GM21529 (cell line): ENCODE measurements around the gene BCAP31.
"Not testable (repeated sequence)": the region's sequence is repeated elsewhere in the genome, so short reads cannot be mapped to it uniquely, and the experiment has no call there.

Experiments used
- ATAC-seq: cut with Tn5 transposase; IDR thresholded peaks from one replicate; pipeline ENCODE4 v1.9.1; 2021; ENCODE audit not compliant: unreplicated experiment

BCAP31 gene

GRCh38 chrX:153717445-153717844 is 6.7 kb downstream of the BCAP31 start:
- no peak for ATAC-seq

DNA sequence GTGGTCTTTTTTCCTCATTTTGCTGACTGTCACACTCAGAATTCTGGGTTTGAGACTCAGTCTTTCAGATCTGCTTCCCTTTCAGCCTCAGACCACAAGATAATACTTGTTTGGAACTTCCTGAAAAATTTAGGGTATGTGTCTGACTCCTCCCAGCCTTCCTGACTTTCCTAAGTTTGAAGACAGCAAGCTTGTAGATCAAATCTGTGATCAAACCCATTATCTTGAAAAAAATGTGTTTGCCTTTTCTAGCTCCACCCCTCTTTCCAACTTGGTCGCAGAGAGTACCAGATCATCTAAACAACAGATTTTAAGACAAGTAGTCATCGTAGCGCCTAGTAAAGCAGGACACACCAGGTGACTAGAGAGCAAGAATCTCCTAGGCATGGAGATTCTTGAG is 9.9 kb downstream of the BCAP31 start:
- no peak for ATAC-seq

DNA sequence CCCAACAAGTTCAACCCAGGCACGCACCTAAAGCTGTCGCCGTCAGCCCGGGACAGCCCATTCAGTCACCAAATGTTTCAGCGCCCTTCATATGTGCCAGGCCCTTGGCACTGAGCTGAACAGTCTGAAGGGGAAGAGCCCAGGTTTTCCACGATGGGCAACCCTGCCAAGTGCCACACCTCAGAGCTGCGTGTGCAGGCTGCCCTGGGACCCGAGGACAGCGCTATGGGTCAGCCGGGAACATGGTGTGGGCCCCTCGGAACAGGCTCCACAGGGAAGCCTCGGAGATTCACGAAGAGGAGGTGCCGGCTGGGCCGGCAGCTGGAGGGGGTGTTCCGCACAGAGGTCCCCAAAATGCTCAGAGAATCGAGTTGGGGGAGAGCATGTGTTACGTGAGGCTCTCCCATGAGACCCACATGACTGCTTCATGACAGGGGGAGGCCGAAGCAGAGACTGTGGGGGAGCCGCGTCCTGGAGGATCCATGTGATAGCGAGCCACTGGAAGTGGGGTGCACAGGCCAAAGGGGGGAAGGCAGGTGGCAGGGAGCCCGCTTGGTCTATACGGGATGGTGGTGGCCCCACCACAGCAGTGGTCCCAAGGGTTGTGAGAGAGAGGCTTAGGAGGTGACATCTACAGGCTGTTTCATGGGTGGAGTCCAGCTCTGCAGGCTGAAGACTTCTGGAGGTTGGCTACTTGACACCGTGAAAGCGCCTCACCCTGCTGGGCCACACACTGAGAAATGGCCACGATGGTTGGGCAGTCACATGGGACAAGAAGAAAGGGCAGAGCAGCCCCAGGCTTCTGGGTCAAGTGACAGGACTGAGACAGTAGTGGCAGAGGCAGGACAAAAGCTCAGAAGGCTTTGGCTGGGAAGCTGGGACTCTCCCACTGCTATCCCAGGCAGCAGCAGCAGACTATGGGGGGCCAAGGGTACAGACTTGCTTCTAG is 14.2 kb downstream of the BCAP31 start:
- no peak for ATAC-seq

DNA sequence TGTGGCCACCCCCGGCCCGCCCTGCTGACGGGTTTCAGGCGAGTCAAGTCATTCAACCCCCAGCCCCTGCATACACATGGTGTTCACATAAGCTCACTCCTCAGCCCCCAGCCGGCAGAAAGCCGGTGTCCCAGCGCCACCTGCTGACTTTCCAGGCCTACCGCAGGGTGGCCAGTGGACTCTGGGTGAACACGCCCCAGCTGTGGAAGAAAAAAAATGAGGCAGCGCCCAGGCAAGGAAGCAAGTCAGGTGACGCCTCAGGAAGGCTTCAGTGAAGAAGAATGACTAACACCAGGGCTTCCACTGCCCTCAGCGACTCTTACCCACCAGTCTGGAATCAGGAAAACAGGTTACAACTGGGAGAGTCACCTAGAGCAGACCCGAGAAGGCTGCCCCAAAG is 15.8 kb downstream of the BCAP31 start:
- no peak for ATAC-seq

GRCh38 chrX:153707406-153707805 is 16.8 kb downstream of the BCAP31 start:
- ATAC-seq, result no peak

- ATAC-seq, result no peak
These were observed 17.4 kb downstream of the BCAP31 start for GRCh38 chrX:153706799-153707198.

GRCh38 chrX:153705403-153706060 is 18.7 kb downstream of the BCAP31 start:
- ATAC-seq, result not testable (repeated sequence)

GRCh38 chrX:153704631-153705402 is 19.4 kb downstream of the BCAP31 start:
- not testable (repeated sequence) for ATAC-seq

GRCh38 chrX:153704021-153704526 is 20.1 kb downstream of the BCAP31 start:
- ATAC-seq, result no peak

DNA sequence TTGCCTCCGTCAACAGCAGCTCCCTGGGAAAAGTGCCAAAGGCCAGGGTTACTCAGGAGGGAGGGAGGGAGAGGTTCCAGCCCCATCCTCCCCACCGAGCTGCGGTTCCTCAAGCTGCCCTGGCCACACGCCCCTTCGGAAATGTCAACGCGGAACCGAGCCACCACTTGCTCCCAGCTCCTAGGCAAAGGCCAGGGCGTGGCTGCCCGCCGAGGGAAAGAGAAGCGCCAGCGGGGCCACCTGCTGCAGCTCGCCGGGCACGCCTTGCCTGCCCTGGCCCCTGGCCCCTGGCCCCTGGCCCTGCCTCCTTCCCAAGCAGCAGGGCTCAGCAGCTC is 21.2 kb downstream of the BCAP31 start:
- ATAC-seq, result no peak

- no peak for ATAC-seq
These were observed 21.7 kb downstream of the BCAP31 start for GRCh38 chrX:153702336-153703035.

DNA sequence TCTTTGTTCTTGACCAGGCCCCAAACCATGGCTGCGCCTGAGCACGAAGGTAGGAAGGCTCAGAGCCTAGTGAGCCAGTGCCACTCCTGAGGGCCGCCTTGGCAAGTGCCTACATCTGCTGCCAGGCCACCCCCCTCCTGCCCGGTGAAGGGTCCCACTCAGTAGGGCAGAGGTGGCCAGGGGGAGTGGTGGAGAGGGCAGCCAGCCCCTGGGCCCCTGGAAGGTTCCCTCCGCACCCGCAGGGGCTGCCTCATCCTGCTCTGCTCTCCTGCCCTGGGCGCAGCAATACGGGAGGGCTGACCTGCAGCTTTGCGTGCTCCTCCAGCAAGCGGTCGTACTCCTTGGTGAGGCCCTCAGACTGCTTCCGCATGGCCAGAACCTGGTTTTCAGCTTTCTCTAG is 22.5 kb downstream of the BCAP31 start:
- no peak for ATAC-seq

DNA sequence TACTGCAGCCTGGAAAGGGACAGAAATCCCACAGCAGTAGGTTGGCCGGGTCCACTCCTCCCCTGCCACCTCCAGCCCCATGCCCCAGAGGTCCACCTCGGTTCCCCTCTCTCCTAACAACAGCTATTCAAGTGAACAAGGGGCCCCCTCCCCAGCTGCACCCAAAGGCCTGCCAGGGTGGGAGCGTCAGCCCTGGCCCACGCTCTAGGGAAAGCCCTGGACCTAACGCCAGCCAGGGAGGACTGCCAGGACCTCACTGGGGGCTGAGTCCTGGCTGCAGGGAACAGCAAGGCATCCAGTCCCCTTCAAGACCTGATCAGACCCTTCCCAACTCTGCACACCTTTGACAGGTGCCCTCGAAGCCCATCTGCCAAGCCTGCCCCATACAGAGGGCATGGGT is 23.2 kb downstream of the BCAP31 start:
- ATAC-seq, result no peak

DNA sequence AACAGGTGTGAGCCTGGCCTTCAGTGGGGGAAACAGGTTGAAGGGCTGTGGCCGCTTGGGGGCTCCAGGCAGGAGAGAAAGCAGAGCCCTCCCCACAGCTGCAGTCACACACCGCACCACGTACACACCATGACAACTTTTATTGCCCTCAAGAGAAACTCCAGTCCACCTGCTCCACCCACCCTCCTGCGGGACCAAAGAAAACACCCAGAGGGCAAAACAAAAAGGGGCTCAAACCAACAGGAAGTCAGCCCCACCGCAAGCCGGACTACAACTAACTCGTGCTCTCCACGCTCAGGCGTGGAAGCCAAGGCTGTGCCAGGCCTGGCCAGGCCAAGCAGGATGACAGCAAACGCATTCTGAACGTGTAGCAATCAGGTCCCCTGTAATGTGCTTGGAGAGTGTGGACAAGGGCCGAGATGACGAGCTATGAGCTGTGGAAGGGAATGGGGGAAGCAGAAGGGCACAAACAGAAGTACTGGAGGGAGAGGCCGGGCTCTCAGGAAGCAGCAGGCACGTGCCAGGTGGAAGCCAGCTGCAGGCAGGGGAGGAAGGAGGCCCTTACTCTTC is 23.7 kb downstream of the BCAP31 start:
- no peak for ATAC-seq

DNA sequence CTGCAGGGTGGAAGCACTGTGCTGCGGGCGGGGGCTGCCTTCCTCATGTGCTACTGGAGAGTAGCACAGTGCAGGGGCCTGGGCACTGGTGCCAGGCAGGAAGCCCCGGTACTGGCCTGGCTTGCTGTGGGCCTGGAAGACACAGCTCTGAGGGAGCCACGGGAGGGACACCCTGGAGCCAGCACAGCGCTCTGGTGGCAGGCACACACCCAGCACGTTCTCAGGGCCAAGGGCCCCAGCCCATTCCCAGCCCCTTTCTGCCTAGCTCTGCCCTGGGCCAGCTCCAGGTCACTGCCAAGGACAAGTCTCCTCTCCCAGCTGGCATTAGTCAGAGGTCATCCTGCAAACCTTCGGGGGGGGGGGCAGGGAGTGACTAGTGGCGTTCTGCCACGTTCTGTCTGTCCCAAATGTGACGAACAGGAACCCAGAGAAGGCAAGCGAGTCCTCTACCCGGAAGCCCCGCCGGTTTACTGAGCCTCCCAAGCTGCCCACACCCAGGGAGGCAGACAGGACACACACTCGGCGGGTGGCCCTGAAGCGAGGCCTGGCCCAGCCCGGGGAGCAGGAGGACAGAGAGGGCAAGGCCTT is 24.3 kb downstream of the BCAP31 start:
- ATAC-seq, result not testable (repeated sequence)

GRCh38 chrX:153699210-153699783 is 24.9 kb downstream of the BCAP31 start:
- ATAC-seq, result not testable (repeated sequence)

DNA sequence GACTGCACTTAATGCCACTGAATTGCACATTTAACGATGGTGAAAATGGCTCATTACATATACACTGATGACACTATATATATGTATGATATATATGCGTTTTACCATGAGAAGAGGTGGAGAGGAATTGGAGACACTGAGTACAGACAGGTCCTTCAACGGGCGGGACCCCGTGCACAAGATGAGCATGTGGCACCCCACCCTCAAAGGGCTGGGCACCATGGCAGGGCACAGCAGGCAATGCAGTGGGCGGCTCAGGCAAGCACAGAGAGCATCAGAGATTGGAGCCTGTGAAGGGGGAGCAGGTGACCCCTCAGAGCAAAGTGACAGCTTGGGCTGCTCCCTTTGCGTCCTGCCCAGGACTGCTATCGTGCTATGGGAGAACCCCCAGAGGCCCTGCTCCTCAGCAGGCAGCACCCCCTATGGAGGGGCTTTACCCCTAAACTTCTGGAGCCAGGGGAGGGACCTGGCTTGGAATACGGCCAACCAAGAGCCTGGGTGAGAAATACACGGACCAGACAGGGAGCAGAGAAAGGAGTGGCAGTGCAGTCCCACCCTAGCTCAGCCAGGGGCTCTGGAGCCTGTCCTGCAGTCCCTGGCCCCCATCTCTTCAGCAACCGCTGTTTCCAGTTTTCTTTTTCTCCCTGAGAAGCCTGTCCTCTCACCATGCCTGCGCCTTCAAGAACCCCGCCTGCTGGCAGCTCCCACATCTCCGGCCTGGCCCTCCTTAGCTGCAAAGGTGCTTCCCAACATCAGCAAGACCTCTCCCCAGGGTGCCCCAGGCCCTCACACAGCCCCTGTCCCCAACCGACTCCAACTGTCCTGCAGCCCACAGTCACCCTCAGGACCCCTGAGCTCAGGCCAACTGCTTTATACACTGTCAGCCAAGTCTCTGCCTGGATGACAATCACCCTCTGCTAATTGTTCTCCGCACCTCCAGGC is 26.0 kb downstream of the BCAP31 start:
- no peak for ATAC-seq

GRCh38 chrX:153696986-153697722 is 27.0 kb downstream of the BCAP31 start:
- ATAC-seq, result not testable (repeated sequence)
